ENCODE data around the gene PTPN14. TPM values are rescaled to one million over a fixed set of nuclear protein-coding genes. Genes with fewer than 3 reads are reported as not detected.
"Not testable (repeated sequence)": the region's sequence is repeated elsewhere in the genome, so short reads cannot be mapped to it uniquely, and the experiment has no call there.

The PTPN14 gene
- total RNA-seq, 1 donor from 2014 or later: 25.1 TPM

DNA sequence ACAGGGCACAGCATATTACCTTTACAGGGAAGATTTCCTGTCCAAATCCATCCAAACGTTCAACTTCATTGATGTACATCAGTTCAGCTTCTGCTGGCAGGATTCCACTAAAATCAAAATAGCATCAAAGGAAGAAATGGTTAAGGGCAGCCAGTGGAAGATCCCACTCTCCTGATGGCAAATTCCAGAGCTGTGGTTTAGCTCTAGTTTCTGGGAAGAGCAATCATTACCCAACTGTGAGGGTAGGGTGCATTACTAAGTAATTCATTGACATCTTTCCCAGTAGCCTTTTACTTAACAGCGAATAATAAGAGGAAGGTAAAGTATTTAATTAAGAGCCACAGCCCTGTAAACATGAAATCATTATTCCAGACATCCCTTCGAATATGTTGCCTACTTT lies 149.7 kb downstream of the PTPN14 start:
- ATAC-seq (ENCODE audit: poor library complexity) (no peak), DNase-seq (no peak)
- intact Hi-C loops (cut with DNase I): no loop called here

- ATAC-seq (ENCODE audit: poor library complexity): no peak
- DNase-seq: no peak
- intact Hi-C loops (cut with DNase I): no loop called here
Measured at GRCh38 chr1:214400131-214400530, 151.3 kb downstream of the PTPN14 start.

- ATAC-seq (ENCODE audit: poor library complexity) (no peak), DNase-seq (no peak)
- intact Hi-C loops (cut with DNase I): no loop called here
Measured at GRCh38 chr1:214398490-214398889, 152.9 kb downstream of the PTPN14 start.

DNA sequence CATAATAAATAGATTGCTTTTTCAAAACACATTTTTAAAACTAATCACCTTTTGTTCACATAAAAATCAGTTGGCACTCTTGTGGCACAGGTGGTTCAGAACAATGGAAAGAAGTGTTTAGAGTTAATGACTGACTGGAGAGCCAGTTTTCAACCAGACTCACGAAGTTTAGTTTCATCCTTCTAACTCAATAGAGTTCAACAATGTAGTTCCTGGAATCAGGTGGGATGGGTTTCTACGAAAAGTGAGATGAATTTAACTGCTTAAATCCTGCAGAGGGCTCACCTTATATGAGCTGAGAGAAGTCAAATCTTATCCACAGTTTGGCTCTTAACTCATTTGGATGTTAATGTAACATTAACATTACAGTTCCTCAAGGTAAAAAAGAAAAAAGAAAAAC lies 153.9 kb downstream of the PTPN14 start:
- intact Hi-C loops (cut with DNase I): no loop called here
- DNase-seq (no peak), ATAC-seq (ENCODE audit: poor library complexity) (no peak)

- ATAC-seq (ENCODE audit: poor library complexity) (no peak), DNase-seq (no peak)
- intact Hi-C loops (cut with DNase I): no loop called here
Measured at GRCh38 chr1:214396330-214396729, 155.1 kb downstream of the PTPN14 start.

- DNase-seq; ATAC-seq (ENCODE audit: poor library complexity); intact Hi-C loops (cut with DNase I): not testable (repeated sequence)
Measured at GRCh38 chr1:214394569-214394968, 156.8 kb downstream of the PTPN14 start.

DNA sequence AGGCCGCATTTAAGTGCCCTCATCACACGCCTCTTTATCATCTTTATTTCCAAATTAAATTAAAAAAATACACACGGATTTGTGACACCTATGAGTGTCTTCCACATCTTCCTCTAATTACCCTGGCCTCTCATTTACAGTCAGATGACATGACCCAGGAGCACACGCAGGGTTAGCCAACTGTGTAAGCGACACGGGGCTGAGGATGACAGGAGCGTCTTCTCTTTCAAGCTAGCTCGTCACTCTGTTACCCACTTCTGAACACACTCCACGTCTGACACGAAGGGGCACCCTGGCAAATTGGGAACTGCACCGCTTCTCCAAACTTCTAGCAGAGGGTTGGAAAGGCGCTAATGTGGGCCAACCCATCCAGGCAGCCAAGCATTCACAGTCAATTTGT lies 158.3 kb downstream of the PTPN14 start:
- no peak for ATAC-seq (ENCODE audit: poor library complexity)
- DNase-seq: no peak
- intact Hi-C loops (cut with DNase I): no loop called here

DNA sequence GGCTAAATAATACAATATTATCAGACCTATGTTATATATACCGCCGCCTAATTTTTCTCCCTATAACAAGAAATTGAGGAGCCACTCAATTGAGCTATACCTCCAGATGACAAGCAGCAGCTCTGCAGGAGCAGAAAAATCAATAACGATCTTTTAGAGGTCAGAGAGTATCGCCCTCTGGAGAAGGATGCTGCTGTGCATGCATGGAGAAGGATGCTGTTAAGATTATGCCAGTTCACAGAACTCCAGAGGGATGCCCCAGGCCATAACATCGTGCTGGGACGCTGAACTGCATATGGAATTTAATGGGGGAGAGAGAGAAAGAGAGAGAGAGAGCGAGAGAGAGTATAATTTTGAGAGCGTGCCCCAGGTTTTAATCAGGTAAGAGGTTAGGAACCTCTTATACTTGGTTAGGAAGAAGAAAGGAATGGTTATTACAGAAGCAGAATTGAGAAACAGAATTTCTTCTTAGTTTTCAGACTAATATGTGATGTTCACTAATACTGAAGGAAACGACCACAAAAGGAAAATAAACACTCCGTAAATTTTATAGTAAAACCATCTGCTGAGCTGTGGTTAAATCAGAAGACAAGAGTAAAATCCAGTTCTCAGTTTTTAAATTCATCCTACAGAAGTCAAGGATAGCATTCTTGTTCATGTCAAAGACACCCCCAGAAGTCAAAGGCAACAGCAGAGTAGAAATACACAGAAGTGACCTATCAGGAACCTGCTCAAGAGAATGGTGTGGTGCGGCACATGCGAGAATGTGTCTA lies 159.3 kb downstream of the PTPN14 start:
- no peak for ATAC-seq (ENCODE audit: poor library complexity)
- no peak for DNase-seq
- intact Hi-C loops (cut with DNase I): no loop called here

GRCh38 chr1:214389734-214390133 lies 161.7 kb downstream of the PTPN14 start:
- ATAC-seq (ENCODE audit: poor library complexity): no peak
- intact Hi-C loops (cut with DNase I): loop anchor here (5.0 kb wide), 1 partner anchor 193 kb away; no protein-coding TSS in a partner anchor

DNA sequence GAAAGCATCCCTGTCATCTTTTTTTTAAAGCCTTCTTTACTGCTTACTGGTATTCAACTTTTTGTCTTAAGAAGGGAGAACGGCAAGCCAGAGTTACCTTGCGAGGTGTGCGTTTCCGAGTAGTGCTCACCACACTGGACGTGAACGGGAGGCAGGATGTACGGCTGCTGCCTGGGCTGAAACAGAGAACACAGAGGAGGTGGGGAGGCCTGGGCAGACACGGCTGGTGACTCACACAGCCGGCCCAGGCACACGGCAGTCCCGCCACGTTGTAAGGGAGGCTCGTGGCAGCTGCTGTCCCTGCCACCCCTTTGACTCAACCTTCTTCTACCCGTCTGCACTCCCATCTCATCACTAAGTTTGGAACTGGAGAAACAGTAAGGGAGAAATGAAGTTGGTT lies 164.7 kb downstream of the PTPN14 start:
- no peak for ATAC-seq (ENCODE audit: poor library complexity)
- DNase-seq: no peak
- intact Hi-C loops (cut with DNase I): loop anchor here (5.0 kb wide), 1 partner anchor 196 kb away; no protein-coding TSS in a partner anchor

More at GRCh38 chr1:214389734-214390133, 161.7 kb downstream of the PTPN14 start:
- DNase-seq: no peak

DNA sequence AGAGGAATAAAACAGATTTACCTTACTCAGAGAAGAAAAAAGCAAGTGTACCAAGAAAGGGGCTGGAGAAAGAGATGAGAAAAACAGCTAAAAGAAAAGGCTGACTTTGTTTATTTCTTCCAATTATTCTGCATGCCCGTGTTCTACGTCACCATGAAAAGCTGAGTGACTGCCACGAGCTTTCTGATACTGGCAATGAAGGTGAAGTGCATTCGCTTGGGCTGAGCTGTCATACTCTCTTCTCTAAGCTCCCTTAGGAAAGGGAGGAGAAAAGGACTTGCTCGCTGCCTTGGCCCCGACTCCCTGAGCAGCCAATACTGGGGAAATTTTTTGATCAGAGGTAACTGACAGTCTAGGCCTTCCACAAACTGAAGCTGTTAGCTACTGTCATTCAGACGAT lies 165.1 kb downstream of the PTPN14 start:
- ATAC-seq (ENCODE audit: poor library complexity): no peak
- intact Hi-C loops (cut with DNase I): loop anchor here (5.0 kb wide), 1 partner anchor 196 kb away; no protein-coding TSS in a partner anchor
- DNase-seq: no peak

- intact Hi-C loops (cut with DNase I): loop anchor here (5.0 kb wide), 1 partner anchor 197 kb away; no protein-coding TSS in a partner anchor
- DNase-seq: no peak
- ATAC-seq (ENCODE audit: poor library complexity): no peak
Measured at GRCh38 chr1:214385428-214385827, 166.0 kb downstream of the PTPN14 start.

DNA sequence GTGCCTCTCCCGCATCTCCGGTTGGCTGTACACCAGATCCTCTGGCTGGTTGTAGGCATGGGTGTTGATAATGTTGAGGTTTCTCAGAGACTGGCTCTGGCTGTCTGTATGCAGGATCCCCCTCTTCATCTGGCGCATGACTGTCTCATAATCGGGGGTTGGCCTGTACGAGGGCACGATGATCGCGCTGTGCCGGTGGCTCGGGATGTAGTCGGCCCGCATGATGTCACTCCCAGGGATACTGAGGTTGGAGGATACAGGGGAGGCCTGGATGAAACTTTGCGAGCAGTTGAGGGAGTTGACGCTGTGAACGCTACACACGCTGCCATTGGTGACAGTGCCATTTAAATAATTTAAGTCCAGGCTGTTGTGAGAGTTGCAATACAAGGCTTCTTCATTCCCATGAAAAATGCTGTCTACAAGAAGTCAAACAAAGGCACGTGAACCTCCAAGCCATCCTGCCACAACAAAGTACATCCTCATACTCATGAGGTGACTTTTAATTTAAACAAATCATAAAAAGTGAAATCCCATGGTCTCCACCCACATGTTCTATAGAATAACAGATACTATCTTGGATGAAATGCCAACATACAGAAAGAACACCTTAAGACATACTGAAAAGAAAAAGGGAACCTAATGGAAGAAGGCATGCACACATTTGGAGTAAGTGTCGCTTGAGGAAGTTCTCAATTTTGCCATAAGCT lies 166.9 kb downstream of the PTPN14 start:
- intact Hi-C loops (cut with DNase I): loop anchor here (5.0 kb wide), 1 partner anchor 198 kb away; no protein-coding TSS in a partner anchor
- DNase-seq: no peak
- no peak for ATAC-seq (ENCODE audit: poor library complexity)

- intact Hi-C loops (cut with DNase I): no loop called here
- ATAC-seq (ENCODE audit: poor library complexity) (no peak), DNase-seq (no peak)
Measured at GRCh38 chr1:214383381-214384372, 167.7 kb downstream of the PTPN14 start.

GRCh38 chr1:214380986-214381695 lies 170.3 kb downstream of the PTPN14 start:
- DNase-seq (no peak), ATAC-seq (ENCODE audit: poor library complexity) (no peak)
- intact Hi-C loops (cut with DNase I): no loop called here

GRCh38 chr1:214380396-214380795 lies 171.0 kb downstream of the PTPN14 start:
- ATAC-seq (ENCODE audit: poor library complexity): no peak
- intact Hi-C loops (cut with DNase I): no loop called here
- DNase-seq: no peak

- intact Hi-C loops (cut with DNase I): no loop called here
- ATAC-seq (ENCODE audit: poor library complexity) (no peak), DNase-seq (no peak)
Measured at GRCh38 chr1:214379236-214379970, 172.0 kb downstream of the PTPN14 start.
